Vagina (tissue), 2 donors: ENCODE results near the gene MPIG6B.

ENCODE experiments used
- POLR2A ChIP-seq, 2 donors: fragments of 450-650 bp; IDR thresholded peaks; one replicate each; pipeline ENCODE4 v1.6.1; 2017; ENCODE audit warnings: antibody characterized with exemption in 2 of 2, mild to moderate bottlenecking in 2 of 2, moderate library complexity in 2 of 2
- POLR2AphosphoS5 ChIP-seq, 2 donors: sonication (generic); formaldehyde crosslinking; IDR thresholded peaks; one replicate each; pipeline ENCODE4 v1.9.0; 2017; ENCODE audit warnings: antibody characterized with exemption in 2 of 2, mild to moderate bottlenecking in 2 of 2, low read depth in 1 of 2; ENCODE audit not compliant: insufficient read depth in 1 of 2
- TF ChIP-seq, protein P1 (sequence below), 3 experiments: fragments of 450-650 bp in 2 of 3; fragments of 200-600 bp in 1 of 3; sonication (generic) in 1 of 3; IDR thresholded peaks; one replicate each; pipeline ENCODE4 v1.5.1; 2017 to 2019; ENCODE audit warnings: antibody characterized with exemption in 3 of 3, mild to moderate bottlenecking in 2 of 3, moderate library complexity in 2 of 3

DNA sequence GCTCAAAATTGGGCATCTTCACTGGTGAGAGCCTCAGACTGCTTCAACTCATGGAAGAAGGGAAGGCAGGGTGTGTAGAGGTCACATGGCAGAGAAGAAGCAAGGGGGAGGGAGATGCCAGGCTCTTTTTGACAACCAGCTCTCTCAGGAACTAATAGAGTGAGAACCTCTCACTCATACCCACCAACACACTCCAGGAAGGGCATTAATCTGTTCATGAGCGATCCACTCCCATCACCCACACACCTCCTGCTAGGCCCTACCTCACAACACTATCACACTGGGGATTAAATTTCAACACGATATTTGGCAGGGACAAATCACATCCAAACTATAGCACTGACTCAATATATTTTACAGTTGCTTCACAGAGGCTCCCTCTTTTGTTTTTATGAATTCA is 18.6 kb downstream of the MPIG6B start:
- TF ChIP-seq, protein P1, sequence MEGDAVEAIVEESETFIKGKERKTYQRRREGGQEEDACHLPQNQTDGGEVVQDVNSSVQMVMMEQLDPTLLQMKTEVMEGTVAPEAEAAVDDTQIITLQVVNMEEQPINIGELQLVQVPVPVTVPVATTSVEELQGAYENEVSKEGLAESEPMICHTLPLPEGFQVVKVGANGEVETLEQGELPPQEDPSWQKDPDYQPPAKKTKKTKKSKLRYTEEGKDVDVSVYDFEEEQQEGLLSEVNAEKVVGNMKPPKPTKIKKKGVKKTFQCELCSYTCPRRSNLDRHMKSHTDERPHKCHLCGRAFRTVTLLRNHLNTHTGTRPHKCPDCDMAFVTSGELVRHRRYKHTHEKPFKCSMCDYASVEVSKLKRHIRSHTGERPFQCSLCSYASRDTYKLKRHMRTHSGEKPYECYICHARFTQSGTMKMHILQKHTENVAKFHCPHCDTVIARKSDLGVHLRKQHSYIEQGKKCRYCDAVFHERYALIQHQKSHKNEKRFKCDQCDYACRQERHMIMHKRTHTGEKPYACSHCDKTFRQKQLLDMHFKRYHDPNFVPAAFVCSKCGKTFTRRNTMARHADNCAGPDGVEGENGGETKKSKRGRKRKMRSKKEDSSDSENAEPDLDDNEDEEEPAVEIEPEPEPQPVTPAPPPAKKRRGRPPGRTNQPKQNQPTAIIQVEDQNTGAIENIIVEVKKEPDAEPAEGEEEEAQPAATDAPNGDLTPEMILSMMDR (IDR thresholded peaks at IDR 0.05): no peak
- no peak for TF ChIP-seq POLR2A (IDR thresholded peaks at IDR 0.05)
- no peak for TF ChIP-seq POLR2AphosphoS5 (IDR thresholded peaks at IDR 0.05; ENCODE audit: insufficient read depth in 1 of 2, low read depth in 1 of 2)
